ENCODE data around the gene ATP10A.

Gene ATP10A

GRCh38 chr15:25900901-25901300 is 37.8 kb upstream of the ATP10A start:
- ATAC-seq = no peak

GRCh38 chr15:25900431-25900830 is 37.3 kb upstream of the ATP10A start:
- ATAC-seq = no peak
- TF ChIP-seq TCF4 (CRISPR knock-in tag; IDR thresholded peaks at IDR 0.05; ENCODE audit: borderline replicate concordance) (no peak), ZFP30 (CRISPR knock-in tag; IDR thresholded peaks at IDR 0.05) (no peak), ESRRG (CRISPR knock-in tag; IDR thresholded peaks at IDR 0.05) (no peak), TSHZ2 (CRISPR knock-in tag; IDR thresholded peaks at IDR 0.05) (no peak), BACH2 (CRISPR knock-in tag; IDR thresholded peaks at IDR 0.05; ENCODE audit: borderline replicate concordance) (no peak), OSR1 (CRISPR knock-in tag; IDR thresholded peaks at IDR 0.05) (no peak), SNAI2 (CRISPR knock-in tag; IDR thresholded peaks at IDR 0.05) (no peak), ZFP3 (CRISPR knock-in tag; IDR thresholded peaks at IDR 0.05) (no peak), RARB (CRISPR knock-in tag; IDR thresholded peaks at IDR 0.05) (no peak), ISL1 (CRISPR knock-in tag; IDR thresholded peaks at IDR 0.05) (no peak), ZNF8 (CRISPR knock-in tag; IDR thresholded peaks at IDR 0.05) (no peak)

More at GRCh38 chr15:25900901-25901300, 37.8 kb upstream of the ATP10A start:
- TF ChIP-seq ISL1 (CRISPR knock-in tag; IDR thresholded peaks at IDR 0.05) (no peak), ZFP3 (CRISPR knock-in tag; IDR thresholded peaks at IDR 0.05) (no peak)

- TF ChIP-seq ZNF8 (CRISPR knock-in tag; IDR thresholded peaks at IDR 0.05) = no peak
- TF ChIP-seq ISL1 (CRISPR knock-in tag; IDR thresholded peaks at IDR 0.05) = no peak
Measured at GRCh38 chr15:25899870-25900269, 36.7 kb upstream of the ATP10A start.

GRCh38 chr15:25897658-25898057 is 34.5 kb upstream of the ATP10A start:
- no peak for ATAC-seq
- TF ChIP-seq RARB (CRISPR knock-in tag; IDR thresholded peaks at IDR 0.05) = no peak
- TF ChIP-seq CSDC2 (CRISPR knock-in tag; IDR thresholded peaks at IDR 0.05) = no peak
- TF ChIP-seq PATZ1 (CRISPR knock-in tag; IDR thresholded peaks at IDR 0.05; ENCODE audit: borderline replicate concordance) = no peak
- no peak for TF ChIP-seq OSR1 (CRISPR knock-in tag; IDR thresholded peaks at IDR 0.05)
- no peak for TF ChIP-seq TOX (CRISPR knock-in tag; IDR thresholded peaks at IDR 0.05; ENCODE audit: borderline replicate concordance)
- TF ChIP-seq ZC3H10 (CRISPR knock-in tag; IDR thresholded peaks at IDR 0.05) = no peak
- no peak for TF ChIP-seq SNAI2 (CRISPR knock-in tag; IDR thresholded peaks at IDR 0.05)
- TF ChIP-seq CREB5 (CRISPR knock-in tag; IDR thresholded peaks at IDR 0.05; ENCODE audit: low read depth) = no peak
- no peak for TF ChIP-seq ZFP3 (CRISPR knock-in tag; IDR thresholded peaks at IDR 0.05)
- no peak for TF ChIP-seq GLIS3 (CRISPR knock-in tag; IDR thresholded peaks at IDR 0.05)
- no peak for TF ChIP-seq ZNF565 (CRISPR knock-in tag; conservative IDR thresholded peaks at IDR 0.05; ENCODE audit: low read depth)
- no peak for TF ChIP-seq POU6F1 (CRISPR knock-in tag; IDR thresholded peaks at IDR 0.05; ENCODE audit: borderline replicate concordance, low read depth)
- no peak for TF ChIP-seq ZFP30 (CRISPR knock-in tag; IDR thresholded peaks at IDR 0.05)

More at GRCh38 chr15:25899870-25900269, 36.7 kb upstream of the ATP10A start:
- ATAC-seq = no peak

GRCh38 chr15:25894371-25894902 is 31.3 kb upstream of the ATP10A start:
- ATAC-seq = no peak
- TF ChIP-seq ZNF8 (CRISPR knock-in tag; IDR thresholded peaks at IDR 0.05) (no peak), ZNF70 (CRISPR knock-in tag; IDR thresholded peaks at IDR 0.05) (no peak), TOX (CRISPR knock-in tag; IDR thresholded peaks at IDR 0.05; ENCODE audit: borderline replicate concordance) (no peak), OSR1 (CRISPR knock-in tag; IDR thresholded peaks at IDR 0.05) (no peak), CSRNP3 (CRISPR knock-in tag; IDR thresholded peaks at IDR 0.05) (no peak), PPARA (CRISPR knock-in tag; IDR thresholded peaks at IDR 0.05; ENCODE audit: borderline replicate concordance) (no peak), TCF4 (CRISPR knock-in tag; IDR thresholded peaks at IDR 0.05; ENCODE audit: borderline replicate concordance) (no peak), ZFP3 (CRISPR knock-in tag; IDR thresholded peaks at IDR 0.05) (no peak), POU6F1 (CRISPR knock-in tag; IDR thresholded peaks at IDR 0.05; ENCODE audit: borderline replicate concordance, low read depth) (no peak), RARB (CRISPR knock-in tag; IDR thresholded peaks at IDR 0.05) (no peak), ZFP30 (CRISPR knock-in tag; IDR thresholded peaks at IDR 0.05) (no peak)
